DND-41 (cell line): ENCODE measurements around the gene FADS6.

Source experiments
- ATAC-seq: fragments of 200-7000 bp; cut with Tn5 transposase; 3 replicates; pipeline ENCODE4 v1.9.1; 2021; ENCODE audit warnings: low read depth; ENCODE audit not compliant: insufficient read depth
- DNase-seq: peaks from one replicate; pipeline ENCODE4 v3.0.0-alpha.2; 2020
- H2AFZ ChIP-seq: 2 replicates; pipeline ENCODE4 v1.6.0; 2012; ENCODE audit warnings: low read depth, low read length
- H3K27ac ChIP-seq: 2 replicates; pipeline ENCODE4 v1.5.1; 2012; ENCODE audit warnings: low read length, inconsistent platforms
- H3K27me3 ChIP-seq: fragments of 200-600 bp; sonication (generic); 2 replicates; pipeline ENCODE4 v1.6.0; 2012; ENCODE audit warnings: low read length, mild to moderate bottlenecking, inconsistent platforms; ENCODE audit not compliant: insufficient read depth, poor library complexity
- H3K36me3 ChIP-seq: 2 replicates; pipeline ENCODE4 v1.5.1; 2012; ENCODE audit warnings: low read length, inconsistent platforms; ENCODE audit not compliant: insufficient read depth
- H3K4me1 ChIP-seq: 2 replicates; pipeline ENCODE4 v1.5.1; 2012; ENCODE audit warnings: mild to moderate bottlenecking, low read length; ENCODE audit not compliant: insufficient read depth
- H3K4me2 ChIP-seq: 2 replicates; pipeline ENCODE4 v1.6.0; 2012; ENCODE audit warnings: mild to moderate bottlenecking, moderate library complexity, low read length, inconsistent platforms; ENCODE audit not compliant: insufficient read depth
- H3K4me3 ChIP-seq, 2 experiments: fragments of 200-600 bp in 1 of 2; shearing (Covaris generic) in 1 of 2; 2 replicates each; pipeline ENCODE4 v1.5.1; 2012 to 2016; ENCODE audit warnings: inconsistent platforms in 2 of 2, low read length in 2 of 2, mild to moderate bottlenecking in 2 of 2, low read depth in 1 of 2, moderate library complexity in 1 of 2
- H3K79me2 ChIP-seq: 2 replicates; pipeline ENCODE4 v1.6.0; 2012; ENCODE audit warnings: low read length, inconsistent platforms; ENCODE audit not compliant: insufficient read depth
- H3K9ac ChIP-seq: 2 replicates; pipeline ENCODE4 v1.6.0; 2012; ENCODE audit warnings: low read depth, mild to moderate bottlenecking, inconsistent platforms, low read length, moderate library complexity
- H3K9me3 ChIP-seq: 2 replicates; pipeline ENCODE4 v1.5.1; 2012; ENCODE audit warnings: low read length, moderate library complexity, mild to moderate bottlenecking, inconsistent platforms; ENCODE audit not compliant: insufficient read depth, severe bottlenecking
- H4K20me1 ChIP-seq: 2 replicates; pipeline ENCODE4 v1.6.0; 2012; ENCODE audit warnings: low read length; ENCODE audit not compliant: insufficient read depth
- CTCF ChIP-seq: IDR thresholded peaks from 2 replicates; pipeline ENCODE4 v1.5.1; 2012; ENCODE audit warnings: borderline replicate concordance, low read length, moderate library complexity, mild to moderate bottlenecking; ENCODE audit not compliant: poor library complexity, severe bottlenecking; ENCODE audit errors: extremely low read depth
- EZH2 ChIP-seq: IDR thresholded peaks from 3 replicates; pipeline ENCODE4 v1.6.1; 2012; ENCODE audit warnings: borderline replicate concordance, low read depth, mild to moderate bottlenecking, moderate library complexity, low read length, inconsistent platforms; ENCODE audit not compliant: severe bottlenecking

Gene FADS6

GRCh38 chr17:74873037-74873873 lies 20.2 kb downstream of the FADS6 start:
- Histone ChIP-seq H3K27me3 (peaks cover under 1% of the 10 kb centered on the region), H3K36me3 (no peaks in the 10 kb centered on the region), H3K79me2 (peaks cover 17% of the 10 kb centered on the region), H3K4me2 (peak overlapping the region; percentile 100), H3K4me1 (peaks cover 26% of the 10 kb centered on the region), H4K20me1 (no peaks in the 10 kb centered on the region), H3K27ac (peak overlapping the region; percentile 89), H3K9ac (peak overlapping the region; percentile 95), H2AFZ (peak overlapping the region; percentile 81), H3K4me3 (peak overlapping the region; percentile 92 to 98; a peak in 3 of 4 replicates), H3K9me3 (no peaks in the 10 kb centered on the region)
- peak; percentile 100 for DNase-seq
- TF ChIP-seq CTCF (no peak), EZH2 (no peak)
- ATAC-seq = peak; percentile 94

- Histone ChIP-seq H3K36me3 (no peaks in the 10 kb centered on the region), H3K27ac (peak within 1 kb of the TSS; percentile 94), H3K4me2 (peak within 1 kb of the TSS; percentile 100), H4K20me1 (no peaks in the 10 kb centered on the region), H3K4me3 (peak within 1 kb of the TSS; percentile 92 to 98), H3K9ac (peak within 1 kb of the TSS; percentile 95), H3K4me1 (peaks cover 26% of the 10 kb centered on the region), H3K79me2 (peaks cover 17% of the 10 kb centered on the region), H3K9me3 (no peaks in the 10 kb centered on the region), H3K27me3 (no peaks in the 10 kb centered on the region), H2AFZ (peak within 1 kb of the TSS; percentile 99)
- no peak for DNase-seq
- ATAC-seq = peak; percentile 76
- no peak for TF ChIP-seq CTCF
- no peak for TF ChIP-seq EZH2
Measured at GRCh38 chr17:74872313-74873036, 21.0 kb downstream of the FADS6 start, which contains the start of gene FDXR. FDXR (minus strand) TSS chr17:74872994; CDS start chr17:74872944, 50 bp downstream.

- H3K36me3 ChIP-seq = no peaks in the 10 kb centered on the region
- H4K20me1 ChIP-seq = no peaks in the 10 kb centered on the region
- no peaks in the 10 kb centered on the region for H3K27me3 ChIP-seq
- peak overlapping the region; percentile 94; the same call in 1 of the 2 replicates for H3K27ac ChIP-seq
- H3K4me2 ChIP-seq = peak overlapping the region; percentile 100
- no peaks in the 10 kb centered on the region for H3K9me3 ChIP-seq
- peaks cover 26% of the 10 kb centered on the region for H3K4me1 ChIP-seq
- ATAC-seq (no peak), DNase-seq (no peak)
- H3K9ac ChIP-seq = peak overlapping the region; percentile 95
- H3K79me2 ChIP-seq = peaks cover 17% of the 10 kb centered on the region
- H3K4me3 ChIP-seq = peak overlapping the region; percentile 92 to 98; a peak in 3 of 4 replicates
- no peak overlapping the region for H2AFZ ChIP-seq
- TF ChIP-seq CTCF (no peak), EZH2 (no peak)
Measured at GRCh38 chr17:74871356-74872076, 21.9 kb downstream of the FADS6 start.
